DND-41 (cell line): Measurements from ENCODE around the gene SNCG.
"Not testable (repeated sequence)": the region's sequence is repeated elsewhere in the genome, so short reads cannot be mapped to it uniquely, and the experiment has no call there.

Experiments used
- EZH2 ChIP-seq: IDR thresholded peaks from 3 replicates; pipeline ENCODE4 v1.6.1; 2012; ENCODE audit warnings: borderline replicate concordance, low read depth, mild to moderate bottlenecking, moderate library complexity, low read length, inconsistent platforms; ENCODE audit not compliant: severe bottlenecking
- TF ChIP-seq, protein P1 (sequence below): IDR thresholded peaks from 2 replicates; pipeline ENCODE4 v1.5.1; 2012; ENCODE audit warnings: borderline replicate concordance, low read length, moderate library complexity, mild to moderate bottlenecking; ENCODE audit not compliant: poor library complexity, severe bottlenecking; ENCODE audit errors: extremely low read depth

DNA sequence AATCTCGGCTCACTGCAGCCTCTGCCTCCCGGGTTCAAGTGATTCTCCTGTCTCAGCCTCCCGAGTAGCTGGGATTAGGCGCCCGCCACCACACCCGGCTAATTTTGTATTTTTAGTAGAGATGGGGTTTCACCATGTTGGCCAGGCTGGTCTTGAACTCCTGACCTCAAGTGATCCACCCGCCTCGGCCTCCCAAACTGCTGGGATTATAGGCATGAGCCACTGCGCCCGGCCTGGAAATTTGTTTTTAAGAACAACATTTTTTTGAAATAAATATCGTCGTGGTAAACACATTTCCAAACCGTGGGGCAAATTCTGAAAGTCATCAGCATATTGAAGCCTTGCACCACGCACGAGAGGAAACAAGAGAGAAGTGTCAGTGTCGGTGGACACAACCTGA is 18.3 kb upstream of the SNCG start:
- TF ChIP-seq, protein P1, sequence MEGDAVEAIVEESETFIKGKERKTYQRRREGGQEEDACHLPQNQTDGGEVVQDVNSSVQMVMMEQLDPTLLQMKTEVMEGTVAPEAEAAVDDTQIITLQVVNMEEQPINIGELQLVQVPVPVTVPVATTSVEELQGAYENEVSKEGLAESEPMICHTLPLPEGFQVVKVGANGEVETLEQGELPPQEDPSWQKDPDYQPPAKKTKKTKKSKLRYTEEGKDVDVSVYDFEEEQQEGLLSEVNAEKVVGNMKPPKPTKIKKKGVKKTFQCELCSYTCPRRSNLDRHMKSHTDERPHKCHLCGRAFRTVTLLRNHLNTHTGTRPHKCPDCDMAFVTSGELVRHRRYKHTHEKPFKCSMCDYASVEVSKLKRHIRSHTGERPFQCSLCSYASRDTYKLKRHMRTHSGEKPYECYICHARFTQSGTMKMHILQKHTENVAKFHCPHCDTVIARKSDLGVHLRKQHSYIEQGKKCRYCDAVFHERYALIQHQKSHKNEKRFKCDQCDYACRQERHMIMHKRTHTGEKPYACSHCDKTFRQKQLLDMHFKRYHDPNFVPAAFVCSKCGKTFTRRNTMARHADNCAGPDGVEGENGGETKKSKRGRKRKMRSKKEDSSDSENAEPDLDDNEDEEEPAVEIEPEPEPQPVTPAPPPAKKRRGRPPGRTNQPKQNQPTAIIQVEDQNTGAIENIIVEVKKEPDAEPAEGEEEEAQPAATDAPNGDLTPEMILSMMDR: not testable (repeated sequence)
- not testable (repeated sequence) for TF ChIP-seq EZH2
